H1 (cell line): ENCODE data around the gene ST8SIA2. TPM values are rescaled to one million over a fixed set of nuclear protein-coding genes. Genes with fewer than 3 reads are reported as not detected.

Experiments used
- CTCF ChIA-PET: fragments of 300-600 bp; sonication (Branson Sonifier 250); formaldehyde crosslinking; loops from one replicate; lab custom pipeline; 2021; ENCODE audit not compliant: partially characterized antibody; lab: Charles Lee
- POLR2A ChIA-PET: fragments of 300-600 bp; sonication (Branson Sonifier 250); formaldehyde crosslinking; loops from one replicate; lab custom pipeline; 2021; ENCODE audit warnings: inconsistent platforms; ENCODE audit not compliant: partially characterized antibody; lab: Charles Lee
- DNase-seq, 2 experiments: peaks; one replicate each; pipeline versions ENCODE4 v3.0.0 to v3.0.0-alpha.2; 2010 to 2022; ENCODE audit warnings: low spot score in 2 of 2, low read depth in 1 of 2, mixed read lengths in 1 of 2
- FAIRE-seq: peaks from 2 replicates; lab custom pipeline; 2011; peaks lifted over from hg19 to GRCh38; lab: Jason Lieb, UNC
- H2AFZ ChIP-seq: 2 replicates; pipeline ENCODE4 v1.8.1; 2012; ENCODE audit warnings: low read length, inconsistent platforms
- H2AK5ac ChIP-seq: 2 replicates; pipeline ENCODE4 v1.6.1; 2013; ENCODE audit warnings: low read depth, low read length
- H2BK120ac ChIP-seq: replicated peaks from 2 replicates; pipeline ENCODE3; 2013; ENCODE audit warnings: low read depth, low read length, inconsistent platforms
- H2BK12ac ChIP-seq: 2 replicates; pipeline ENCODE4 v1.6.1; 2013; ENCODE audit warnings: low read depth, low read length
- H2BK15ac ChIP-seq: 2 replicates; pipeline ENCODE4 v1.6.1; 2013; ENCODE audit warnings: low read length
- H2BK20ac ChIP-seq: 2 replicates; pipeline ENCODE4 v1.6.1; 2013; ENCODE audit warnings: low read length
- H2BK5ac ChIP-seq: 2 replicates; pipeline ENCODE4 v1.6.1; 2013; ENCODE audit warnings: low read depth, low read length
- H3K14ac ChIP-seq: 2 replicates; pipeline ENCODE4 v1.6.1; 2013; ENCODE audit warnings: inconsistent platforms; ENCODE audit not compliant: insufficient read length
- H3K18ac ChIP-seq: 2 replicates; pipeline ENCODE4 v1.6.1; 2013; ENCODE audit warnings: low read length; ENCODE audit errors: extremely low read depth
- H3K23ac ChIP-seq: 2 replicates; pipeline ENCODE4 v1.6.1; 2013; ENCODE audit warnings: inconsistent platforms; ENCODE audit not compliant: insufficient read length
- H3K23me2 ChIP-seq: 2 replicates; pipeline ENCODE4 v1.6.1; 2013; ENCODE audit warnings: low read depth, low read length
- H3K27ac ChIP-seq: 2 replicates; pipeline ENCODE4 v1.6.1; 2011; ENCODE audit warnings: low read depth, low read length, inconsistent platforms
- H3K27me3 ChIP-seq, 4 experiments: replicated peaks in 1 of 4; 1 replicate in 1 of 4; 2 replicates in 3 of 4; pipeline versions ENCODE4 v1.6.1 to v1.8.1; 2011 to 2013; ENCODE audit warnings: low read length in 3 of 4, mild to moderate bottlenecking in 3 of 4, inconsistent platforms in 2 of 4, mixed read lengths in 2 of 4, moderate library complexity in 1 of 4; ENCODE audit not compliant: control insufficient read depth in 3 of 4, insufficient read depth in 3 of 4; ENCODE audit errors: extremely low read depth in 1 of 4
- H3K36me3 ChIP-seq, 4 experiments: 2 replicates each; pipeline versions ENCODE4 v1.6.1 to v1.8.1; 2011 to 2013; ENCODE audit warnings: mild to moderate bottlenecking in 4 of 4, low read length in 3 of 4, moderate library complexity in 2 of 4, control low read depth in 1 of 4, inconsistent platforms in 1 of 4; ENCODE audit not compliant: insufficient read depth in 4 of 4, control insufficient read depth in 2 of 4
- H3K4ac ChIP-seq: replicated peaks from 2 replicates; pipeline ENCODE3; 2013; ENCODE audit warnings: low read length, low read depth, mixed read lengths, inconsistent platforms; ENCODE audit not compliant: insufficient read length
- H3K4me1 ChIP-seq, 4 experiments: replicated peaks in 1 of 4; 1 replicate in 1 of 4; 2 replicates in 3 of 4; pipeline versions ENCODE4 v1.6.1 to v1.8.1; 2011 to 2013; ENCODE audit warnings: low read length in 3 of 4, inconsistent platforms in 2 of 4, mixed read lengths in 1 of 4; ENCODE audit not compliant: insufficient read depth in 4 of 4, control insufficient read depth in 3 of 4
- H3K4me2 ChIP-seq, 2 experiments: 2 replicates each; pipeline versions ENCODE4 v1.6.1 to v1.8.1; 2011 to 2013; ENCODE audit warnings: low read depth in 2 of 2, low read length in 2 of 2, control low read depth in 1 of 2, inconsistent platforms in 1 of 2, mild to moderate bottlenecking in 1 of 2; ENCODE audit not compliant: insufficient read depth in 1 of 2
- H3K4me3 ChIP-seq, 4 experiments: fragments of 200-600, 300-600 bp in 1 of 4; sonication (generic), shearing (Covaris generic), sonication (Bioruptor Twin) in 1 of 4; 2 replicates each; pipeline versions ENCODE4 v1.5.1 to v1.8.1; 2011 to 2016; ENCODE audit warnings: low read length in 4 of 4, low read depth in 3 of 4, control low read depth in 2 of 4, inconsistent platforms in 2 of 4, mild to moderate bottlenecking in 2 of 4, mixed read lengths in 1 of 4, moderate library complexity in 1 of 4; ENCODE audit not compliant: insufficient read depth in 2 of 4; ENCODE audit errors: extremely low read depth in 1 of 4
- H3K56ac ChIP-seq: replicated peaks from 2 replicates; pipeline ENCODE3; 2013; ENCODE audit warnings: low read depth, mild to moderate bottlenecking, mixed read lengths, low read length, inconsistent platforms; ENCODE audit not compliant: insufficient read length
- H3K79me1 ChIP-seq: 2 replicates; pipeline ENCODE4 v1.6.1; 2013; ENCODE audit warnings: low read depth, low read length, control low read depth
- H3K79me2 ChIP-seq, 2 experiments: 2 replicates each; pipeline versions ENCODE4 v1.6.1 to v1.8.1; 2012 to 2013; ENCODE audit warnings: low read length in 2 of 2, mild to moderate bottlenecking in 2 of 2, inconsistent platforms in 1 of 2; ENCODE audit not compliant: insufficient read depth in 2 of 2, control insufficient read depth in 1 of 2
- H3K9ac ChIP-seq, 4 experiments: replicated peaks in 1 of 4; 1 replicate in 1 of 4; 2 replicates in 3 of 4; pipeline versions ENCODE4 v1.6.1 to v1.8.1; 2011 to 2013; ENCODE audit warnings: low read depth in 3 of 4, low read length in 3 of 4, control low read depth in 2 of 4, mild to moderate bottlenecking in 2 of 4, moderate library complexity in 2 of 4, inconsistent platforms in 1 of 4; ENCODE audit errors: extremely low read depth in 1 of 4
- H3K9me3 ChIP-seq, 2 experiments: 2 replicates each; pipeline versions ENCODE4 v1.6.1 to v1.8.1; 2012 to 2013; ENCODE audit warnings: mild to moderate bottlenecking in 2 of 2, moderate library complexity in 2 of 2, control low read depth in 1 of 2, inconsistent platforms in 1 of 2, low read depth in 1 of 2, low read length in 1 of 2, mixed read lengths in 1 of 2; ENCODE audit not compliant: insufficient read depth in 2 of 2
- H4K20me1 ChIP-seq, 2 experiments: replicated peaks in 1 of 2; 2 replicates each; pipeline versions ENCODE3 to v1.8.1; 2011 to 2013; ENCODE audit warnings: inconsistent platforms in 2 of 2, low read length in 2 of 2, mild to moderate bottlenecking in 1 of 2; ENCODE audit not compliant: insufficient read depth in 2 of 2, control insufficient read depth in 1 of 2
- H4K5ac ChIP-seq: 2 replicates; pipeline ENCODE4 v1.6.1; 2013; ENCODE audit warnings: low read length, low read depth, mixed read lengths, inconsistent platforms; ENCODE audit not compliant: insufficient read length
- H4K8ac ChIP-seq: 2 replicates; pipeline ENCODE4 v1.8.0; 2013; ENCODE audit warnings: mild to moderate bottlenecking, moderate library complexity, low read length, inconsistent platforms; ENCODE audit not compliant: insufficient read depth; ENCODE audit errors: extremely low read depth
- H4K91ac ChIP-seq: replicated peaks from 2 replicates; pipeline ENCODE3; 2013; ENCODE audit warnings: low read length, mixed read lengths, inconsistent platforms; ENCODE audit not compliant: insufficient read length
- ATF2 ChIP-seq: IDR thresholded peaks from 2 replicates; pipeline ENCODE4 v1.6.1; 2012; ENCODE audit warnings: low read length, inconsistent platforms
- CBX8 ChIP-seq: fragments of 300-800, 300-1000 bp; sonication (generic); IDR thresholded peaks from 2 replicates; pipeline ENCODE4 v1.7.1; 2016; ENCODE audit warnings: low read depth, low read length, borderline replicate concordance
- CHD2 ChIP-seq: IDR thresholded peaks from 2 replicates; pipeline ENCODE4 v1.6.1; 2012; ENCODE audit warnings: low read length, improper control_type of control experiment
- CREB1 ChIP-seq: IDR thresholded peaks from 2 replicates; pipeline ENCODE4 v1.6.1; 2012; ENCODE audit warnings: inconsistent platforms
- JUND ChIP-seq: IDR thresholded peaks from 2 replicates; pipeline ENCODE4 v1.6.1; 2011; ENCODE audit warnings: mild to moderate bottlenecking, improper control_type of control experiment, low read length
- KDM5A ChIP-seq: fragments of 200-600 bp; IDR thresholded peaks from 2 replicates; pipeline ENCODE4 v1.7.1; 2012; ENCODE audit warnings: mild to moderate bottlenecking, low read length, inconsistent platforms, mixed read lengths
- POLR2AphosphoS5 ChIP-seq: IDR thresholded peaks from 2 replicates; pipeline ENCODE4 v1.6.1; 2011; ENCODE audit warnings: low read depth, low read length
- RFX5 ChIP-seq: IDR thresholded peaks from 2 replicates; pipeline ENCODE4 v1.6.1; 2011; ENCODE audit warnings: low read depth, low read length, improper control_type of control experiment, borderline replicate concordance
- SAP30 ChIP-seq: fragments of 300-600 bp; sonication (generic); IDR thresholded peaks from 2 replicates; pipeline ENCODE4 v1.7.1; 2012; ENCODE audit warnings: low read length, moderate library complexity, mild to moderate bottlenecking, inconsistent platforms; ENCODE audit not compliant: insufficient read depth, insufficient replicate concordance
- SIN3A ChIP-seq, 2 experiments: IDR thresholded peaks in 1 of 2; conservative IDR thresholded peaks in 1 of 2; 2 replicates each; pipeline ENCODE4 v1.6.1; 2011 to 2012; ENCODE audit warnings: low read length in 2 of 2, improper control_type of control experiment in 1 of 2, low read depth in 1 of 2, mild to moderate bottlenecking in 1 of 2
- SP4 ChIP-seq: IDR thresholded peaks from 2 replicates; pipeline ENCODE4 v1.6.1; 2012; ENCODE audit warnings: low read length, inconsistent platforms
- TAF1 ChIP-seq: IDR thresholded peaks from 2 replicates; pipeline ENCODE4 v1.6.1; 2011; ENCODE audit warnings: mild to moderate bottlenecking, low read depth, low read length
- WGBS, 2 experiments: shearing (Covaris generic) in 1 of 2; methylation state at CpG; one replicate each; pipeline versions ENCODE4 v1.1.6 to v1.1.7; 2013 to 2015; ENCODE audit warnings: low lambda C conversion rate in 2 of 2, mixed read lengths in 2 of 2, inconsistent platforms in 1 of 2, low coverage in 1 of 2, missing lambda C conversion rate in 1 of 2; ENCODE audit not compliant: insufficient replicate concordance in 2 of 2, insufficient coverage in 1 of 2, insufficient read length in 1 of 2; ENCODE audit errors: extremely low coverage in 1 of 2, missing lambda C conversion rate in 1 of 2; 5-methylcytosine and 5-hydroxymethylcytosine counted together
- polyA plus RNA-seq, 7 experiments: library from polyadenylated mRNA; depleted of rRNA in 3 of 7; stranded (reverse) in 5 of 7; unstranded in 2 of 7; fragments of >200 nt in 5 of 7; fragments of 200-250 nt in 2 of 7; gene quantifications; 1 replicate in 5 of 7; 2 replicates in 1 of 7; 4 replicates in 1 of 7; pipeline versions ENCODE4 v1.2.1 to v1.2.3, GENCODE V29; 2011 to 2013; ENCODE audit warnings: missing spikeins in 2 of 7, mixed read lengths in 2 of 7
- total RNA-seq: library from RNA; stranded (reverse); fragmentation: NEBNext Ultra II Directional; extraction: Animal tissue kit (Norgen Biotek cat#: 25700); gene quantifications from 2 replicates; pipeline ENCODE4 v1.2.1, GENCODE V29; 2021

The ST8SIA2 gene
- total and polyA plus RNA-seq, 2 of the 8 experiments (the other 6 are each of a cell fraction or from before 2014, with no cell fraction given) = 3.0 to 4.5 TPM

GRCh38 chr15:92384381-92384780 lies 9.3 kb upstream of the ST8SIA2 start:
- Histone ChIP-seq H3K9me3 (no peaks in the 10 kb centered on the region), H2BK12ac (no peak overlapping the region), H3K4me3 (no peak overlapping the region), H3K27ac (no peak overlapping the region), H2BK120ac (no peak overlapping the region), H3K4me1 (peaks cover 0 to 3% (median 0%) of the 10 kb centered on the region in 4 experiments; a peak in 1 of 7 replicates), H2BK5ac (no peak overlapping the region), H3K23ac (no peak overlapping the region), H3K4ac (no peak overlapping the region), H2BK15ac (no peak overlapping the region), H2AK5ac (no peak overlapping the region), H3K27me3 (peaks cover 0 to 2% (median under 1%) of the 10 kb centered on the region in 4 experiments; a peak in 2 of 7 replicates), H3K79me2 (no peaks in the 10 kb centered on the region), H3K14ac (no peak overlapping the region), H4K20me1 (no peaks in the 10 kb centered on the region), H4K91ac (no peak overlapping the region), H3K36me3 (no peaks in the 10 kb centered on the region), H4K8ac (no peak overlapping the region), H3K9ac (no peak overlapping the region), H3K56ac (no peak overlapping the region), H2BK20ac (no peak overlapping the region), H3K4me2 (no peak overlapping the region), H3K23me2 (no peaks in the 10 kb centered on the region), H4K5ac (no peak overlapping the region), H3K79me1 (no peaks in the 10 kb centered on the region), H3K18ac (no peak overlapping the region), H2AFZ (0 out of 2 replicates have a peak overlapping the region, but pooled peaks have one; percentile 7)
- ChIA-PET POLR2A (interaction anchor here (0.7 kb wide), 1 partner anchor 1541 kb away, joined by 3 read pairs; no protein-coding TSS in a partner anchor), CTCF (interaction anchor here (0.5 to 3.0 kb wide), 19 partner anchors 9 to 324 kb away, joined by 3 to 17 read pairs (median 3); partner anchors contain the start of gene ST8SIA2)
- no peak for DNase-seq
- no peak for FAIRE-seq
- 82% methylated on average over 2 of the region's 2 CpGs; no CpG with 5 or more reads in 1 of the 2 experiments for WGBS, 2 experiments
- no peak for TF ChIP-seq CHD2
- no peak for TF ChIP-seq KDM5A
- no peak for TF ChIP-seq POLR2AphosphoS5
- TF ChIP-seq CREB1 = no peak
- no peak for TF ChIP-seq SP4
- no peak for TF ChIP-seq SAP30
- no peak for TF ChIP-seq TAF1
- no peak for TF ChIP-seq ATF2
- TF ChIP-seq SIN3A (conservative IDR thresholded peaks at IDR 0.05 in 1 of 2, IDR thresholded peaks at IDR 0.05 in 1 of 2; ENCODE audit: low read depth in 1 of 2, low read length in 2 of 2) = no peak
- TF ChIP-seq RFX5 = no peak
- no peak for TF ChIP-seq CBX8
- TF ChIP-seq JUND = no peak
